ENCODE measurements around the gene NFIA. TPM values are rescaled to one million over a fixed set of nuclear protein-coding genes. Genes with fewer than 3 reads are reported as not detected.

NFIA gene
- polyA plus RNA-seq, 1 donor (not counting 4 experiments of a cell fraction or from before 2014, with no cell fraction given): 14.7 TPM

DNA sequence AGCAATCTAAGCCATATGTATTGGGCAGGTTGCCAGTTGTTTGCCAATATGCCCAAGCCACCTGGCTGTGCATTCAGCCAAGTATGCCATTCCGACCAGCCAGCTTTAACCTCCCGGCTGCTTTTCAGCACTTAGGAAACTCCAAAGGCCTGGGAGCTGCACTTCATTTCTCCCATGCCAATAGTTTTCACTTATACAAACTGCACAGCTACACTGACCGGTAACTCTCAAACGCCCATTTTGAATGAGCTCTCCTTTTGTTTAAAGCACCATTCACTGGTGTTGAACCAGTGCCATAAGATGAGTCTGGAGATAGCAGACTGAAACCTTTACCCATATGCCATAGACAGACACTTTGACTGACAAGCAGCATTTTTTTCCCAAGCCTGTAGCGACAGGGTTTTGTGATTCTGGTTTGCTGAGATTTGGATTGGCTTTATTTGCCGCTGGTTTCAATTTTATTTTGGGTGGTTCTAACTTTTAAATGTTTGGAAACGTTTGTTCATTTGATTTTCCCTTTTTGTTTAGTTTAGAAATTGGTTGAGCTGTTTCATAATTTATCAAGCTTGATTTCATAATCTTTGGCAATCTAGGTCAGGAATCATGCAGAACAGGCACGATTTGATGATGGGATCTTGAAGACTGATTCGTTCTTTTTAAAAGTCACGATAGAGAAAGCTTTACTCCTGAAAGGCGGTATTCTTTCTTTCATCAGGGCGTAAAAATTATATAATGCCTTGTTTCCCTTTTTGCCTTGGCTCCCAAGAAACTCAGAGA lies 144.6 kb downstream of the NFIA start:
- H3K4me3 ChIP-seq (ENCODE audit: control insufficient read depth in 2 of 3, extremely low read depth in 1 of 3, insufficient read depth in 2 of 3, low read depth in 1 of 3, low read length in 3 of 3): peak overlapping the region in 2 of 3 experiments; percentile 33 to 58
- no peaks in the 10 kb centered on the region for H3K9me1 ChIP-seq (ENCODE audit: control insufficient read depth, extremely low read depth, insufficient read depth, low read length)
- DNase-seq (ENCODE audit: low read depth, low spot score) (no peak), FAIRE-seq (peak; percentile 52)
- H4K20me1 ChIP-seq (ENCODE audit: control insufficient read depth, extremely low read depth, insufficient read depth, low read length): no peaks in the 10 kb centered on the region
- peak overlapping the region; percentile 24 for H2AFZ ChIP-seq (ENCODE audit: control insufficient read depth, low read length)
- TF ChIP-seq EZH2 (IDR thresholded peaks at IDR 0.05; ENCODE audit: low read length): no peak
- TF ChIP-seq, protein P1, sequence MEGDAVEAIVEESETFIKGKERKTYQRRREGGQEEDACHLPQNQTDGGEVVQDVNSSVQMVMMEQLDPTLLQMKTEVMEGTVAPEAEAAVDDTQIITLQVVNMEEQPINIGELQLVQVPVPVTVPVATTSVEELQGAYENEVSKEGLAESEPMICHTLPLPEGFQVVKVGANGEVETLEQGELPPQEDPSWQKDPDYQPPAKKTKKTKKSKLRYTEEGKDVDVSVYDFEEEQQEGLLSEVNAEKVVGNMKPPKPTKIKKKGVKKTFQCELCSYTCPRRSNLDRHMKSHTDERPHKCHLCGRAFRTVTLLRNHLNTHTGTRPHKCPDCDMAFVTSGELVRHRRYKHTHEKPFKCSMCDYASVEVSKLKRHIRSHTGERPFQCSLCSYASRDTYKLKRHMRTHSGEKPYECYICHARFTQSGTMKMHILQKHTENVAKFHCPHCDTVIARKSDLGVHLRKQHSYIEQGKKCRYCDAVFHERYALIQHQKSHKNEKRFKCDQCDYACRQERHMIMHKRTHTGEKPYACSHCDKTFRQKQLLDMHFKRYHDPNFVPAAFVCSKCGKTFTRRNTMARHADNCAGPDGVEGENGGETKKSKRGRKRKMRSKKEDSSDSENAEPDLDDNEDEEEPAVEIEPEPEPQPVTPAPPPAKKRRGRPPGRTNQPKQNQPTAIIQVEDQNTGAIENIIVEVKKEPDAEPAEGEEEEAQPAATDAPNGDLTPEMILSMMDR (optimal IDR thresholded peaks at IDR 0.05 in 1 of 3, IDR thresholded peaks at IDR 0.05 in 1 of 3, conservative IDR thresholded peaks at IDR 0.05 in 1 of 3; ENCODE audit: extremely low read depth in 1 of 3, insufficient read depth in 2 of 3, low read length in 3 of 3): no peak
- H3K36me3 ChIP-seq (ENCODE audit: control insufficient read depth in 2 of 2, extremely low read depth in 1 of 2, insufficient read depth in 2 of 2, low read length in 2 of 2): no peaks in the 10 kb centered on the region
- H3K27ac ChIP-seq (ENCODE audit: control insufficient read depth, insufficient read depth, low read length): peak overlapping the region; percentile 59
- H3K79me2 ChIP-seq (ENCODE audit: control insufficient read depth, insufficient read depth, low read length): no peaks in the 10 kb centered on the region
- peak overlapping the region; percentile 79 for H3K4me2 ChIP-seq (ENCODE audit: control insufficient read depth, extremely low read depth, insufficient read depth, low read depth, low read length)
- no peaks in the 10 kb centered on the region for H3K27me3 ChIP-seq (ENCODE audit: control insufficient read depth, extremely low read depth, insufficient read depth, low read length)
- dilution Hi-C loops (cut with MboI; ENCODE audit: extremely low pct_ligation_motif_present, low sequenced_read_pairs): no loop called here
- peaks cover 15% of the 10 kb centered on the region for H3K4me1 ChIP-seq (ENCODE audit: control insufficient read depth, extremely low read depth, insufficient read depth, low read length)
- peak overlapping the region; percentile 47 for H3K9ac ChIP-seq (ENCODE audit: control insufficient read depth, extremely low read depth, insufficient read depth, low read length)
- H3K9me3 ChIP-seq (ENCODE audit: control insufficient read depth, low read depth, low read length): no peaks in the 10 kb centered on the region

DNA sequence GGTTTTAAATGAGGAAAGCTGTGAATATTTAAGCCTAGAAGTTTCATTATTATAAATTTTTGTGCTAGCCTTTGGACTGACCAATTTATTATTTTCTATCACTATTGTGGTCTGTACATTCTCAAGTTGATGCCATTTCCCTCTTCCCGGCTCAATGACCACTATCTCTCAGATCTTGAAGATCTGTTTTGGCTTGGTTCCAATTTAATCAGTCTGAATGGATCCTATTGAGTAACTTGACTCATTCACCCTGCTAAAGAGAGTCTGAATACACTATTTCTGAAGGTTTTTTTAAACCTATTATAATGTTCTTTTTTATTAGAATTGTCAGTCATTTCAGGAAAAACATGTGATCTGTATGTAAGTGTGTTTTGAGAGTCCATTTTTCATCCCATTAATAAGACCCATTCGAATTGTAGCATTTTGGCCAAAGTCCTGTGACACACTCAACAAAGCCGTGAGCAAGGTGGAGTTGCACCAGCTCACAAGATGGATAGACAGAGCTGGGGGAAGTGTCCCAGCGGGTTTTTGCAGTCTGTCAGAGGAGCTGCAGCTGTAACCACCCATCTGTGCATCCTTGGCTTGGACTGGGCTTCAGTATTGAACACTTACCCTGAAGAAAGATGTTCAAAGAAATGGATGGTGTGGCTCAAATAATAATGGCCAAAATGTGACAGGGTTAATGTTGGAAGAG lies 145.6 kb downstream of the NFIA start:
- no peaks in the 10 kb centered on the region for H3K36me3 ChIP-seq (ENCODE audit: control insufficient read depth in 2 of 2, extremely low read depth in 1 of 2, insufficient read depth in 2 of 2, low read length in 2 of 2)
- H4K20me1 ChIP-seq (ENCODE audit: control insufficient read depth, extremely low read depth, insufficient read depth, low read length): no peaks in the 10 kb centered on the region
- no peak for FAIRE-seq
- H3K9me3 ChIP-seq (ENCODE audit: control insufficient read depth, low read depth, low read length): no peaks in the 10 kb centered on the region
- H3K4me2 ChIP-seq (ENCODE audit: control insufficient read depth, extremely low read depth, insufficient read depth, low read depth, low read length): peak overlapping the region; percentile 79
- dilution Hi-C loops (cut with MboI; ENCODE audit: extremely low pct_ligation_motif_present, low sequenced_read_pairs): no loop called here
- TF ChIP-seq, protein P1 (optimal IDR thresholded peaks at IDR 0.05 in 1 of 3, IDR thresholded peaks at IDR 0.05 in 1 of 3, conservative IDR thresholded peaks at IDR 0.05 in 1 of 3; ENCODE audit: extremely low read depth in 1 of 3, insufficient read depth in 2 of 3, low read length in 3 of 3): no peak
- no peak for TF ChIP-seq EZH2 (IDR thresholded peaks at IDR 0.05; ENCODE audit: low read length)
- H3K27ac ChIP-seq (ENCODE audit: control insufficient read depth, insufficient read depth, low read length): no peak overlapping the region
- H3K27me3 ChIP-seq (ENCODE audit: control insufficient read depth, extremely low read depth, insufficient read depth, low read length): no peaks in the 10 kb centered on the region
- H2AFZ ChIP-seq (ENCODE audit: control insufficient read depth, low read length): no peak overlapping the region
- DNase-seq (ENCODE audit: low read depth, low spot score): no peak
- H3K9me1 ChIP-seq (ENCODE audit: control insufficient read depth, extremely low read depth, insufficient read depth, low read length): no peaks in the 10 kb centered on the region
- no peaks in the 10 kb centered on the region for H3K79me2 ChIP-seq (ENCODE audit: control insufficient read depth, insufficient read depth, low read length)
- no peak overlapping the region for H3K9ac ChIP-seq (ENCODE audit: control insufficient read depth, extremely low read depth, insufficient read depth, low read length)
- H3K4me3 ChIP-seq (ENCODE audit: control insufficient read depth in 2 of 3, extremely low read depth in 1 of 3, insufficient read depth in 2 of 3, low read depth in 1 of 3, low read length in 3 of 3): no peak overlapping the region
- peaks cover 15% of the 10 kb centered on the region for H3K4me1 ChIP-seq (ENCODE audit: control insufficient read depth, extremely low read depth, insufficient read depth, low read length)
